ENCODE results near the gene NRM. TPM values are rescaled to one million over a fixed set of nuclear protein-coding genes. Genes with fewer than 3 reads are reported as not detected.
"Not testable (repeated sequence)": the region's sequence is repeated elsewhere in the genome, so short reads cannot be mapped to it uniquely, and the experiment has no call there.

The NRM gene
- total RNA-seq, 4 donors from 2014 or later, result 4.6 to 10.2 (median 6.2) TPM

DNA sequence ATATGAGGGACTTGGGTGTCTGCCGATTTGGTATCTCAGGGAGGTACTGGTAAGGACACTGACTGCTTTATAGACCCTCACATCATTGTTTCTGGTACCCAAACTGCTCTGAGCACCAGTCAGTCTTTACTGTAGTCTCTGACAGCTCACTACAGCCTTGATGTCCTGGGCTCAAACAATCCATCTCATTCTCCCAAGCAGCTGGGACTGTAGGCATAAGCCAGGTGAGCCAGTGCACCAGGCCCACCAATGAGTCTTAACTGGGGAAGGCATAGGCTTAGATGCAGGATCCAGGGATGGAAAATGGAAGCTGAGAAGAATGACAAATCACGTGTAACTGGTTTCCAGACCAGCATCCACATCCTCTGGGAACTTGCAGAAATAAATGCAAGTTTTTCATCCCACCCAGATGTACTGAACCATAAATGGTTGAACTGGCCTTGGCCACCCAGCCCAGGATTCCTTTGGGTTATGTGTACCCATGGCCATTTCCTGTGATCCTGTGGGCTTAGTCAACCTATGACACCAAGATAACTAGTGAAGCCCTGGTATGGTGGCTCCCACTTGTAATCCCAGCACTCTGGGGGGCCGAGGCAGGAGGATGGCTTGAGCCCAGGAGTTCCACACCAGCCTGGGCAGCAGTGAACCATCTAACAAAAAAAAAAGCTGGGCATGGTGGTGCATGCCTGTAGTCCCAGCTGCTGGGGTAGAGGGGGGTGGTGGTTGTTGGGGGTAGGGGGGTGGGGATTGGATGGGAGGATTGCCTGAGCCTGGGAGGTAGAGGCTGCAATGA is 35.1 kb upstream of the NRM start:
- DNase-seq (ENCODE audit: extremely low spot score), result no peak
- H3K4me1 ChIP-seq, result peaks cover 39 to 76% (median 58%) of the 10 kb centered on the region in 4 donors
- H3K9me3 ChIP-seq, result no peaks in the 10 kb centered on the region
- H3K36me3 ChIP-seq, result peaks cover 32 to 89% (median 83%) of the 10 kb centered on the region in 4 donors
- WGBS, result 64% methylated on average over 3 of the region's 3 CpGs
- H3K27me3 ChIP-seq, result no peaks in the 10 kb centered on the region
- TF ChIP-seq POLR2A (IDR thresholded peaks at IDR 0.05; ENCODE audit: low read depth) (no peak), EP300 (IDR thresholded peaks at IDR 0.05) (no peak), POLR2AphosphoS5 (IDR thresholded peaks at IDR 0.05) (no peak)
- TF ChIP-seq, protein P1, sequence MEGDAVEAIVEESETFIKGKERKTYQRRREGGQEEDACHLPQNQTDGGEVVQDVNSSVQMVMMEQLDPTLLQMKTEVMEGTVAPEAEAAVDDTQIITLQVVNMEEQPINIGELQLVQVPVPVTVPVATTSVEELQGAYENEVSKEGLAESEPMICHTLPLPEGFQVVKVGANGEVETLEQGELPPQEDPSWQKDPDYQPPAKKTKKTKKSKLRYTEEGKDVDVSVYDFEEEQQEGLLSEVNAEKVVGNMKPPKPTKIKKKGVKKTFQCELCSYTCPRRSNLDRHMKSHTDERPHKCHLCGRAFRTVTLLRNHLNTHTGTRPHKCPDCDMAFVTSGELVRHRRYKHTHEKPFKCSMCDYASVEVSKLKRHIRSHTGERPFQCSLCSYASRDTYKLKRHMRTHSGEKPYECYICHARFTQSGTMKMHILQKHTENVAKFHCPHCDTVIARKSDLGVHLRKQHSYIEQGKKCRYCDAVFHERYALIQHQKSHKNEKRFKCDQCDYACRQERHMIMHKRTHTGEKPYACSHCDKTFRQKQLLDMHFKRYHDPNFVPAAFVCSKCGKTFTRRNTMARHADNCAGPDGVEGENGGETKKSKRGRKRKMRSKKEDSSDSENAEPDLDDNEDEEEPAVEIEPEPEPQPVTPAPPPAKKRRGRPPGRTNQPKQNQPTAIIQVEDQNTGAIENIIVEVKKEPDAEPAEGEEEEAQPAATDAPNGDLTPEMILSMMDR (IDR thresholded peaks at IDR 0.05), result no peak
- H3K27ac ChIP-seq (replicated peaks in 1 of 4), result peak overlapping the region in 3 of 4 donors; percentile 33 to 98 (median 44)
- H3K4me3 ChIP-seq, result no peak overlapping the region
- intact Hi-C loops (cut with DNase I), result no loop called here

DNA sequence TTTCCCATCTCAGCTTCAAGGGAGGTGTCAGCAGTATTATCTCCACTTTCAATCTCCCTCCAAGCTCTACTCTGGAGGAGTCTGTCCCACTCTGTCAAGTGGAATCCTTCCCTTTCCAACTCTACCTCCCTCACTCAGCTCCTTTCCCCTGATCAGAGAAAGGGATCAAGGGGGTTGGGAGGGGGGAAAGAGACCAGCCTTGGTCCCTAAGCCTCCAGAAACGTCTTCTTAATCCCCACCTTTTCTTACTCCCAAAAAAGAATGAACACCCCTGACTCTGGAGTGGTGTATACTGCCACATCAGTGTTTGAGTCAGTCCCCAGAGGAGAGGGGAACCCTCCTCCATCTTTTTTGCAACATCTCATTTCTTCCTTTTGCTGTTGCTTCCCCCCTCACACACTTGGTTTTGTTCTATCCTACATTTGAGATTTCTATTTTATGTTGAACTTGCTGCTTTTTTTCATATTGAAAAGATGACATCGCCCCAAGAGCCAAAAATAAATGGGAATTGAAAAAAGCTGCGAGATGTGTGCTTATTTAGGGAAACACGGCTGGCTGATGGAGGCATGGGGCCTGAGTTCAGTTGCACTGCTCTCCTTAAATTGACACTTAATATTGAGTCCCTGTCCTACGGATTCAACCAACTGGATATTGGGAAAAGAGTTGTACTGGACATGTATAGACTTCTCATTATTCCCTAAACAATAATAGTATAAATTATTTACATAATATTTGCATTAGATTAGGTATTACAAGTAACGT is 34.3 kb upstream of the NRM start:
- WGBS, result 25% methylated on average over 6 of the region's 6 CpGs
- Histone ChIP-seq H3K27ac (replicated peaks in 1 of 4) (peak overlapping the region in 2 of 4 donors; percentile 44 to 98), H3K4me1 (peaks cover 32 to 68% (median 50%) of the 10 kb centered on the region in 4 donors), H3K27me3 (no peaks in the 10 kb centered on the region), H3K9me3 (no peaks in the 10 kb centered on the region), H3K36me3 (peaks cover 32 to 80% (median 75%) of the 10 kb centered on the region in 4 donors), H3K4me3 (no peak overlapping the region)
- TF ChIP-seq EP300 (IDR thresholded peaks at IDR 0.05), result no peak
- TF ChIP-seq POLR2A (IDR thresholded peaks at IDR 0.05; ENCODE audit: low read depth), result no peak
- intact Hi-C loops (cut with DNase I), result no loop called here
- no peak for DNase-seq (ENCODE audit: extremely low spot score)

DNA sequence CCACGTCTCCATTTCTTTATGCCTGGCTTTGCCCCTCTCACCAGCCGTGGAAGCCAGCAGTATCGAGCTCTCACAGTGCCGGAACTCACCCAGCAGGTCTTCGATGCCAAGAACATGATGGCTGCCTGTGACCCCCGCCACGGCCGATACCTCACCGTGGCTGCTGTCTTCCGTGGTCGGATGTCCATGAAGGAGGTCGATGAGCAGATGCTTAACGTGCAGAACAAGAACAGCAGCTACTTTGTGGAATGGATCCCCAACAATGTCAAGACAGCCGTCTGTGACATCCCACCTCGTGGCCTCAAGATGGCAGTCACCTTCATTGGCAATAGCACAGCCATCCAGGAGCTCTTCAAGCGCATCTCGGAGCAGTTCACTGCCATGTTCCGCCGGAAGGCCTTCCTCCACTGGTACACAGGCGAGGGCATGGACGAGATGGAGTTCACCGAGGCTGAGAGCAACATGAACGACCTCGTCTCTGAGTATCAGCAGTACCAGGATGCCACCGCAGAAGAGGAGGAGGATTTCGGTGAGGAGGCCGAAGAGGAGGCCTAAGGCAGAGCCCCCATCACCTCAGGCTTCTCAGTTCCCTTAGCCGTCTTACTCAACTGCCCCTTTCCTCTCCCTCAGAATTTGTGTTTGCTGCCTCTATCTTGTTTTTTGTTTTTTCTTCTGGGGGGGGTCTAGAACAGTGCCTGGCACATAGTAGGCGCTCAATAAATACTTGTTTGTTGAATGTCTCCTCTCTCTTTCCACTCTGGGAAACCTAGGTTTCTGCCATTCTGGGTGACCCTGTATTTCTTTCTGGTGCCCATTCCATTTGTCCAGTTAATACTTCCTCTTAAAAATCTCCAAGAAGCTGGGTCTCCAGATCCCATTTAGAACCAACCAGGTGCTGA is 33.3 kb upstream of the NRM start:
- H3K36me3 ChIP-seq, result peaks cover 23 to 70% (median 65%) of the 10 kb centered on the region in 4 donors
- peaks cover 36 to 76% (median 57%) of the 10 kb centered on the region in 4 donors for H3K4me1 ChIP-seq
- H3K4me3 ChIP-seq; H3K9me3 ChIP-seq; intact Hi-C loops (cut with DNase I); H3K27me3 ChIP-seq; DNase-seq (ENCODE audit: extremely low spot score): not testable (repeated sequence)
- H3K27ac ChIP-seq (replicated peaks in 1 of 4), result peak overlapping the region in 2 of 4 donors; percentile 96 to 98
- 56% methylated on average over 19 of the region's 29 CpGs for WGBS

DNA sequence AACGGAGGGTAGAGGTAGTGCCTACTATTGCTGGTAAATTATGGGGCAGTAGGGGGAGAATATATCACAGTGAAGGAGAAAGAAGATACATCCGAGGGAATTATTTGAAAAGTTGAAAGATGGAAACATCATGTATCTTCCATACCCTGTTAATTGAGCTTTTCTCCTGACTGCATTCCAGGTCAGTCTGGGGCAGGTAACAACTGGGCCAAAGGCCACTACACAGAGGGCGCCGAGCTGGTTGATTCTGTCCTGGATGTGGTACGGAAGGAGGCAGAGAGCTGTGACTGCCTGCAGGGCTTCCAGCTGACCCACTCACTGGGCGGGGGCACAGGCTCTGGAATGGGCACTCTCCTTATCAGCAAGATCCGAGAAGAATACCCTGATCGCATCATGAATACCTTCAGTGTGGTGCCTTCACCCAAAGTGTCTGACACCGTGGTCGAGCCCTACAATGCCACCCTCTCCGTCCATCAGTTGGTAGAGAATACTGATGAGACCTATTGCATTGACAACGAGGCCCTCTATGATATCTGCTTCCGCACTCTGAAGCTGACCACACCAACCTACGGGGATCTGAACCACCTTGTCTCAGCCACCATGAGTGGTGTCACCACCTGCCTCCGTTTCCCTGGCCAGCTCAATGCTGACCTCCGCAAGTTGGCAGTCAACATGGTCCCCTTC is 32.5 kb upstream of the NRM start:
- Histone ChIP-seq H3K36me3 (peaks cover 15 to 62% (median 57%) of the 10 kb centered on the region in 4 donors), H3K27ac (replicated peaks in 1 of 4) (peak overlapping the region in 2 of 4 donors; percentile 96 to 98), H3K4me1 (peaks cover 41 to 81% (median 62%) of the 10 kb centered on the region in 4 donors)
- H3K9me3 ChIP-seq; intact Hi-C loops (cut with DNase I); H3K27me3 ChIP-seq; DNase-seq (ENCODE audit: extremely low spot score); H3K4me3 ChIP-seq: not testable (repeated sequence)
- WGBS, result 59% methylated on average over 10 of the region's 16 CpGs

DNA sequence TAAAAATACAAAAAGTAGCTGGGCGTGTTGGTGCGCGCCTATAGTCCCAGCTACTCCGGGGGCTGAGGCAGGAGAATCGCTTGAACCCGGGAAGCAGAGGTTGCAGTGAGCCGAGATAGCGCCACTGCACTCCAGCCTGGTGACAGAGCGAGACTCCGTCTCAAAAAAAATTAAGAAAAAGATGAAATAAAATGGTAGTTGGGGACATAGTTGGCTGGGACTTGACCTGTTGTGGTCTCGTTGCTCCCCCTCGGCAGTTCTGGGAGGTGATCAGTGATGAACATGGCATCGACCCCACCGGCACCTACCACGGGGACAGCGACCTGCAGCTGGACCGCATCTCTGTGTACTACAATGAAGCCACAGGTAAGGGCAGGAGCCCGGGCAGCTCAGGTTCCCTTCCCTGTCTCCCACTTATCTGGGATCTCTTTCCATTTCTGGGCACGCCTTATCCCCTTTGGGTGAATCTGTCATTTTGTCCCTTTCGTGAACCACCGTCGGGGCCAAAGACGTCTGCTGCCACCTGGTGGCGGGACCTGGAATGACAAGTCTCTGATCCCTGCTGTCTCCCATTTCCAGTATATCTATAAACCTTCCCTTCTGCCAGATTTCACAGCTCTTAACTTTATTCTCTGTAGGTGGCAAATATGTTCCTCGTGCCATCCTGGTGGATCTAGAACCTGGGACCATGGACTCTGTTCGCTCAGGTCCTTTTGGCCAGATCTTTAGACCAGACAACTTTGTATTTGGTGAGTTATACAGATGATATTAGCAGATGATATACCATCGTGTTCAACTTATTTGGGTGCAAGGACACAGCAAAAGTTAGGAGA is 31.7 kb upstream of the NRM start:
- DNase-seq (ENCODE audit: extremely low spot score), result peak; percentile 97
- H3K9me3 ChIP-seq, result no peaks in the 10 kb centered on the region
- H3K4me3 ChIP-seq, result peak overlapping the region; percentile 82 to 93 (median 86)
- WGBS, result 14% methylated on average over 27 of the region's 27 CpGs
- peaks cover 47 to 80% (median 65%) of the 10 kb centered on the region in 4 donors for H3K4me1 ChIP-seq
- intact Hi-C loops (cut with DNase I), result loop anchor here (1.0 kb wide), 1 partner anchor 42 kb away; no protein-coding TSS in a partner anchor
- peaks cover 15 to 54% (median 49%) of the 10 kb centered on the region in 4 donors for H3K36me3 ChIP-seq
- H3K27me3 ChIP-seq, result no peaks in the 10 kb centered on the region
- peak overlapping the region; percentile 94 to 98 (median 97) for H3K27ac ChIP-seq (replicated peaks in 1 of 4)
- TF ChIP-seq, protein P1 (IDR thresholded peaks at IDR 0.05), result peak; percentile 98 to 99 (median 99)
- TF ChIP-seq POLR2AphosphoS5 (IDR thresholded peaks at IDR 0.05) (peak; percentile 52 to 69), EP300 (IDR thresholded peaks at IDR 0.05) (no peak)

DNA sequence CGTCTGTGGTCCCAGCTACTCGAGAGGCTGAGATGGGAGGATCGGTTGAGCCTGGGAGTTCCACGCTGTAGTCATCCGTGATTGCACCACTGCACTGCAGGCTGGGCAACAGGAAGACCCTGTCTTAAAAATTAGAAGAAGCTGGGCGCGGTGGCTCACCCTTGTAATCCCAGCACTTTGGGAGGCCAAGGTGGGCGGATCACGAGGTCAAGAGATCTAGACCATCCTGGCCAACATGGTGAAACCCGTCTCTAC is 31.2 kb upstream of the NRM start:
- not testable (repeated sequence) for DNase-seq (ENCODE audit: extremely low spot score); H3K9me3 ChIP-seq; H3K27me3 ChIP-seq
- peak overlapping the region; percentile 94 to 98 (median 97) for H3K27ac ChIP-seq (replicated peaks in 1 of 4)
- peak overlapping the region; percentile 82 to 93 (median 86) for H3K4me3 ChIP-seq
- peaks cover 15 to 49% (median 43%) of the 10 kb centered on the region in 4 donors for H3K36me3 ChIP-seq
- 8% methylated on average over 7 of the region's 10 CpGs for WGBS
- intact Hi-C loops (cut with DNase I), result loop anchor here (1.0 kb wide), 1 partner anchor 42 kb away; no protein-coding TSS in a partner anchor
- H3K4me1 ChIP-seq, result peaks cover 47 to 75% (median 64%) of the 10 kb centered on the region in 4 donors
